Measurements from ENCODE around the gene ITGA2.
"Not testable (repeated sequence)": the region's sequence is repeated elsewhere in the genome, so short reads cannot be mapped to it uniquely, and the experiment has no call there.

The ITGA2 gene

DNA sequence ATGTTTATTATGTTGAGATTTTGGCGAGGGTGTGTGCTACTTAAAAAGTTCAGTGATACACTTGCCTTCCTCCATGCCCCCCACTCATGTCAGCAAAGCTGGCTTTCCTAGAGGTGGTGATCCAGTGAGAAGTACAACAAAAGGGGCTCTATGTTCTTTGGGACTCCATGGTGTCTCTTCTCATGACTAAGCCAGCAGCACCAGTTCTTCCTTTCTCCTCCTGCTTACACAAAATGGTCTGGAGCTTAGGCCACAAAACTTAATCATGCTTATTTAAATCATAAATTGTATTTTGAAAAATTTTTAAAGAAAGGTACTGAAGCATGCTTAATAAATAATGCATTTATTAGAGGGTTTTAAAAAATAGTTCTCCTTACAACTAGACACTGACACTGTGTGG, 98.0 kb downstream of the ITGA2 start:
- Histone ChIP-seq H3K27ac (no peak overlapping the region), H3K4me3 (no peak overlapping the region)

DNA sequence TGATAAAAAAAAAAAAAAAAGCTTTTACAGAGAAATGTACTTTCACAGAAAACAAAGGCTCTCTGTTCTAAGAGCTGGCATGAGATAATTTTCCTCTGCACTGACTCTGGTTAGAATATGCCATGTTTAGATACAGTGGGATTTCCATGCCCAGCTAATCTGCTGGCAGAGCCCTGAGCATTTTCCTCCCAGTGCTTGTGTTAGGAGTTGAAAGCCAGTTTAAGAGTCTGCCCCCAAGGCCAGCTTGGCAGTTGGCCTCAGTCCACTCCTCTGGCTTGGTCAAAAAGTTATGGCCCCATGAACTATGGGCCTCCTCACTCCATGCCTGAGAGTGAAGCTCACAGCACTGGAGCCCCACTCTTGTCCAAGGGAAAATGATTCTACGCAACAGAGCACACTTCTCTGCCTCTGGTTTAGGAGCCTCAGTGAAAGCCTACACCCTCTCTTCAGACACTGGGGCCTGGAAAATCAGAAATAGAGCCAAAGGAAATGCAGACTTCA, 98.5 kb downstream of the ITGA2 start:
- Histone ChIP-seq H3K27ac (no peak overlapping the region), H3K4me3 (no peak overlapping the region)

GRCh38 chr5:53089481-53089991, 100.4 kb downstream of the ITGA2 start:
- Histone ChIP-seq H3K4me3 (no peak overlapping the region), H3K27ac (no peak overlapping the region)

DNA sequence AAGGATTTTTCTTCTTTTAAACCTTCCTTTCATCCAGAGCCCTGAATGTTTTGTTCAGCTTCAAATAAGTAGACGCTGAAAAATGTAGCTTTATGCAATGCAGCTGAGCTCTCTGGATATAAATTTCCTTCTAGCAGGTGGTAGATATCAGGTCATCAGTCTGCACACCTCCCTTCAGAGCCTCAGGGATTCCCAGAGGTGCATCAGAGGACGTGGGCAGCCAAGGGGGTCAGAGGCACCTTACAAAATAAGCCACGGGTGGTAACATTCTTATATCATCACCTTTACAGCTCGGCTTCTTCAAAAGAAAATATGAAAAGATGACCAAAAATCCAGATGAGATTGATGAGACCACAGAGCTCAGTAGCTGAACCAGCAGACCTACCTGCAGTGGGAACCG, 101.1 kb downstream of the ITGA2 start:
- Histone ChIP-seq H3K27ac (no peak overlapping the region), H3K4me3 (no peak overlapping the region)

GRCh38 chr5:53091289-53091688, 102.1 kb downstream of the ITGA2 start:
- Histone ChIP-seq H3K27ac (no peak overlapping the region), H3K4me3 (no peak overlapping the region)

- Histone ChIP-seq H3K4me3 (no peak overlapping the region), H3K27ac (peak overlapping the region in 1 of 21 experiments; percentile 22)
Measured at GRCh38 chr5:53092242-53092641, 103.1 kb downstream of the ITGA2 start.

DNA sequence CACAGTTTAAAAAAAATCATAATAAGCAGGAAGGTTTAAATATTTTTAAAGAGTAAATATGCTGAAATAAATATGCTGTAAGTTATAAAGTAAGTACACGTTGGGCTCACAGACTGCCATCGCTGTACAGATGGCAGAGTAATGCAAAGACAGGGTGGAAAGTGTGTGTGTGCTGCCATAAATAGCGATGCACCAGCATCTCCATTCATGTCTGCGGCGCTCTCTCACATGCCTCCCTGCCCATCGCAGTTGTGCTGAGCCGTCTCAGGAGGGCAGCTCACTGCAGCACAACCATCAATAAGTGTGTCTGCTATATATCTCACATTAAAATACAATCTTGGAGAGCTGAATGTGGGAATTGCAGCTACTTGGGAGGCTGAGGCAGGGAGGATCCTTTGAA, 106.1 kb downstream of the ITGA2 start:
- no peak overlapping the region for H3K27ac ChIP-seq
- H3K4me3 ChIP-seq: no peak overlapping the region

DNA sequence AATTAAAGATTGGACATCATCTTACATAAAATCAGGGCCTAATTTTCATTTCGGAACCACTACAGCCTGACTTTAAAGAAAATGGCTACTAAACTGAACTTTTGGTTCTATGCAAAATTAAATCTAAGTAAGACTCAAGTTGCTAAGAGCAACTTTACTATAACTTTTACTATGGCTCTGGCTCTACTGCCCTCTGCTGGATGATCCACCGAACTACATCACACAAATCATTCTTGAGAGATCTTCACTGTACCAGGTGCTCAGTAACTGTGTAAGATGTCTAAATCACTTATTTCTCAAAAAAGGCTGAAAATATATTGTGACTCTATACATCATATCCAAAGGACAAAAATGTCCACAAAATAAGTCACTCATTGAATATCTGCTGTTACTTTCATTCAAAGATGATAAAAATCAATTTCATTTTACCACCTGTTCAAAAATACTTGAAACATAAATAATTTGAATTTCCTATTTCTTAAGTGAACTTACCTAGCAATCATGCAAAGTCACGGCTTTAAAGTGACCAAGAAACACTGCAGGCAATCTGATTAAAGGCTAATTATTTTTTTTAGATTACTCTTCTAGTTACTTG, 106.9 kb downstream of the ITGA2 start:
- Histone ChIP-seq H3K27ac (no peak overlapping the region), H3K4me3 (no peak overlapping the region)

DNA sequence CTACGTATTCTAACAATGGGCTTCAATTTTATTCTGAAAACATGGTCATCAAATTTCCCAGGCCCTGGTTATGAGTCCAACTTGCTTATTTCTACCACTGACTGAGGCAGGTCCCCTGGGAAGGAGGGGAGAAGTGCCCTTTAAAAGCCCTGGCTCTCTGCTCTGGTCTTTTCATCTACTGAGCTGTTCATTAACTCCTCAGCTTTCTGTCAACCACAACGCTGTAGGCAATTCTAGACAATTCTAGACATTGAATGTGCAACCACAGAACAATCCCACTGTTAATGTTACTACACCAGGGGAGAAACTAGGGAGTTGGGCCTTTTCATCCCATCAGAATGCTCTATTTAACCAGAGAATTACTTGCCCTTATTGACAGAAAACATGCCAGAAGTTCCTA, 110.4 kb downstream of the ITGA2 start:
- Histone ChIP-seq H3K27ac (no peak overlapping the region), H3K4me3 (no peak overlapping the region)

GRCh38 chr5:53100606-53101005, 111.5 kb downstream of the ITGA2 start:
- no peak overlapping the region for H3K27ac ChIP-seq
- no peak overlapping the region for H3K4me3 ChIP-seq

DNA sequence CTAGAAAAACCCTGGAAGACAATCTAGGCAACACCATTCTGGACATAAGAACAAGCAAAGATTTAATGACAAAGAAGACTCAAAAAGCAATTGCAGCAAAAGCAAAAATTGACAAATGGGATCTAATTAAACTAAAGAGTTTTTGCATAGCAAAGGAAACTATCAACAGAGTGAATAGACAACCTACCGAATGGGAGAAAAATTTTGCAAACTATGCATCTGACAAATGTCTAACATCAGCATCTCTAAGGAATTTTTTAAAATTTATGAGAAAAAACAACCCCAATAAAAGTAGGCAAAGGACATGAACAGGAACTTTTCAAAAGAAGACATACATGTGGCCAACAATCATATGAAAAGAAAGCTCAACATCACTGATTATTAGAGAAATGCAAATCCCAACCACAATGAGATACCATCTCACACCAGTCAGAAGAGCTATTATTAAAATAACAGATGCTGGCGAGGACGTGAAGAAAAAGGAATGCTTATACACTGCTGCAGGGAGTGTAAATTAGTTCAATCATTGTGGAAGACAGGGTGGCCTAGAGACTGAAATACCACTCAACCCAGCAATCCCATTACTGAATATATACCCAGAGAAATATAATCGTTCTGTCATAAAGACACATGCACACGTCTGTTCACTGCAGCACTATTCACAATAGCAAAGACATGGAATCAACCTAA, 116.6 kb downstream of the ITGA2 start:
- Histone ChIP-seq H3K4me3 (no peak overlapping the region), H3K27ac (no peak overlapping the region)

- Histone ChIP-seq H3K27ac (peak overlapping the region in 19 of 21 experiments; percentile 65 to 90 (median 81)), H3K4me3 (peak overlapping the region; percentile 63 to 91 (median 75))
Measured at GRCh38 chr5:53109056-53109442, 119.9 kb downstream of the ITGA2 start.

DNA sequence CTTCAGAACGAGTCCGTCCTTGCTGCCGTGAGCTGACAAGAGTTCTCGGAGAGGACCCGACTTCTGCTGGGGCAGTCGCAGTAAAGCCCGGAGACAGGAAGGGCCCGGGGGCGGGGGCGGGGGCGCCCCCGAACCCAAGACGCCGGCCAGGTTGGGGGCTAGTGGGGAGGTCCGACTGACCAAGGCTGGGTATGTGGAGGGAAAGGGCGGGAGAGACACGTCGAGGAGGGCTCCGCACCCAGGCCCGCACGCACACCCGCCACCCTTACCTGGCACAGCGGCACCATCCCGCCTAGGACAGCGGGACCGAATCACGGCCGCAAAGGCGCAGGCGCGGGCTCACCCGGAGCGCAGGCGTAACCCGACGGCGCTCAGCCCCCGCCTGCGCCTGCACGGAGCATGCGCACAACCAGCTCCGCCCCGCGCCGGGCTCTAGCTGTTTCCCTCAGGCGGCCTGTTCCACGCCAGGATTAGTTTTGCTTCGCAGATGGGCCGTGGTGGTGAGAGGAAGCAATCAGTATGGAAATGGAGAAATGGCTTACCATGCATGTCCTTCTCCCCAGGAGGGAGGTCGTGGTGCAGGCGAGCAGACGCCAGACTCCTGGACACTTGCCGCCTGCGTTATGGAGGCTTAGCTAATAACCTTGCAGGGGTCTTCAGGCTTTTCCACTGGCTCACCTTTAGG, 120.4 kb downstream of the ITGA2 start, which contains the start of gene MOCS2:
MOCS2 (minus strand) TSS at position 315 of the 685 bp plus-strand sequence. CDS start 2,583 bp downstream, outside the sequence.
- H3K27ac ChIP-seq: peak within 1 kb of the TSS; percentile 59 to 90 (median 80)
- peak within 1 kb of the TSS; percentile 63 to 91 (median 75) for H3K4me3 ChIP-seq

DNA sequence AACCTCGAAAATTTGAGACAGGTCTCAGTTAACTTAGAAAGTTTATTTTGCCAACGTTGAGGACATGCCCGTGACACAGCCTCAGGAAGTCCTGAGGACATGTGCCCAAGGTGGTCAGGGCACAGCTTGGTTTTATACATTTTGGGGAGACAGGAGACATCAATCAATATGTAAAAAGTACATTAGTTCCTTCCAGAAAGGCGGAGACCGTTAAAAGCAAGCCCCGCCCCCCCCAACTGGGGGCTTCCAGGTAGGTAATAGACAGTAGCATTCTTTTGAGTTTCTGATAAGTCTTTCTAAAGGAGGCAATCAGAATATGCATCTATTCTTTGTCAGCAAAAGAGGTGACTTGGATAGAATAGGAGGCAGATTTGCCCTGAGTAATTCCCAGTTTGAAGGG, 121.0 kb downstream of the ITGA2 start:
- peak overlapping the region; percentile 63 to 91 (median 75) for H3K4me3 ChIP-seq

DNA sequence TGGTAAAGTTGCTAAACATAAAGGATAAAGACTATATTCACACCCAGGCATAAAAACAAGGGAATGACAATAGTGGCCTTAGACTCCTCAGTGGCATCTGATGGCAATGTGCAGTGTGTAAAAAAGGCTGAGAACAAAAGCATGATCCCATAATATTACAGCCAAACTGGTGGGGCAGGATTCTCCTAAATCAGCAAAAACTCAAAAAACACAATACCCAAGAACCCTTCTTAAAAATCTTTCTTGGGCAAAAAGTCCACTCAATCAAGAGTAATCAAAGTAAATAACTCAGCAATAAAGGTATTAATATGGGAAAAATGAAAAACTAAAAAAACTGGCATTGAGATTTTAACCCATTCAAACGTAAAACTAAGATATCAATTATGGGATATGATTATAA, 122.0 kb downstream of the ITGA2 start:
- H3K4me3 ChIP-seq: no peak overlapping the region
- no peak overlapping the region for H3K27ac ChIP-seq

More for the DNA sequence above, 121.0 kb downstream of the ITGA2 start:
- H3K27ac ChIP-seq: peak overlapping the region in 20 of 21 experiments; percentile 61 to 90 (median 80)

GRCh38 chr5:53112307-53112706, 123.2 kb downstream of the ITGA2 start:
- not testable (repeated sequence) for H3K4me3 ChIP-seq, H3K27ac ChIP-seq

GRCh38 chr5:53112909-53113308, 123.8 kb downstream of the ITGA2 start:
- Histone ChIP-seq H3K27ac (no peak overlapping the region), H3K4me3 (no peak overlapping the region)

DNA sequence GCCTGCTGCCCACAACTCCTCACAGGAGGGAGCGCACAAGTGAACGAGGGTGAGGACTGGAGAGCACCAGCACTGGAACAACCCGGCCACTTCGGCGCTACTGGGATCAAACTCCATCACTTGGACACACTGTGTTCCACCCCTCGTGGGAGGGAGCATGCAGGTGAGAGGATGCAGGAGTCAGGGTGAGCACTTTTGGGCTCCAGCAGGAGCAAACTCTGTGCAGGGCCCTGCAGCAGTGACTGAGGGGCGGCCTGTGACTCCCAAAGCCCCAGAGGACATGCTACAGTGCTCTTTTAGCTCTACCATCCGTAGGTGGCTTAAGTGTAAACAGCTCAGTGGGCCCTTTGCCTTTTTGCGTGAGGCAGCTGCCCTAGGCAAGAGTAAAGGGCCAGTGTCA, 124.8 kb downstream of the ITGA2 start:
- Histone ChIP-seq H3K4me3 (no peak overlapping the region), H3K27ac (no peak overlapping the region)

DNA sequence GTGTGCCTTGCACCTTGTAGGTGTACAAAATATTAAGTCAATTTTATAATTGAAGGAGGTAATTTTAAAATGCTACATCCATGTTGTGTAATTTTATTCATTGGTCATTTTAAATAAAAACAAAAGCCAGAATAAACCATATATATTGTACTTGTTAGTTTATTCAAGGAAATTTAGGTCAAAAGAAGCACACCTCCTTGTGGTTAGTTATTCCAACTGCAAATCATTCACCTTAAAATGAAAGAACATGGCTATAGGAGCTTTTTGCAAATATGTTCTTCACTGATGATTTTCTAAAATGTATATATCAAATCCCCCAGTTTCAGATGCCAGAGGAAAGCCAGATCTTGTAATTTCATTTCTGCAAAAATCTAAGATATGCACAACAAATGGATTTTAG, 125.8 kb downstream of the ITGA2 start:
- no peak overlapping the region for H3K27ac ChIP-seq

DNA sequence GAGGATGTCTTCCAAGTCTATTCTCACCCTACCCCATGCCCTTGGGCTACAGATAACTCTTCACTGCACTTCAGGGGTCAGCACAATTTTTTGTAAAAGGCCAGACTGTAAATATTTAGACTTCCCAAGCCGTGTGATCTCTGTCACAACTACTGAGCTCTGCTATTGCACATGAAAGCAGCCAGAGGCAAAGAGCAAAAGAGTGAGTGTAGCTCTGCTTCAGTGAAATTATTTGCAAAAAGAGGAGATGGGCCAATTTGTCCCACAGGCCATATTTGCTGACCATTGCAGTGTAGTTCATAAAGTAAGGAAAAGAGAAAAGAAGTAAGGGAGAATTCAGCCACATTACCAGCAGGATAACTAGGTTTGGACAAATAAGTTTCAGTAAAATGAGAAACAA, 127.4 kb downstream of the ITGA2 start:
- H3K27ac ChIP-seq: no peak overlapping the region
- no peak overlapping the region for H3K4me3 ChIP-seq

More for the DNA sequence above, 125.8 kb downstream of the ITGA2 start:
- no peak overlapping the region for H3K4me3 ChIP-seq

GRCh38 chr5:53118879-53119278, 129.7 kb downstream of the ITGA2 start:
- Histone ChIP-seq H3K27ac (no peak overlapping the region), H3K4me3 (no peak overlapping the region)

All from skin epidermis (tissue), 12 donors.